WTC11 (cell line): ENCODE results near the gene SNAP47. TPM values are rescaled to one million over a fixed set of nuclear protein-coding genes. Genes with fewer than 3 reads are reported as not detected.

Source experiments
- ARID4B ChIP-seq: sonication (generic); formaldehyde crosslinking; IDR thresholded peaks from 2 replicates; pipeline ENCODE4 v1.8.0; 2023; ENCODE audit warnings: missing genetic modification reagents, mild to moderate bottlenecking, borderline replicate concordance
- ATF1 ChIP-seq: sonication (generic); formaldehyde crosslinking; IDR thresholded peaks from 2 replicates; pipeline ENCODE4 v1.8.1; 2023; ENCODE audit warnings: mild to moderate bottlenecking, moderate library complexity, missing genetic modification reagents
- E2F5 ChIP-seq: sonication (generic); formaldehyde crosslinking; IDR thresholded peaks from 2 replicates; pipeline ENCODE4 v1.8.1; 2022; ENCODE audit warnings: mild to moderate bottlenecking, moderate library complexity, missing genetic modification reagents
- FOXP1 ChIP-seq: sonication (generic); formaldehyde crosslinking; IDR thresholded peaks from 2 replicates; pipeline ENCODE4 v1.8.0; 2022; ENCODE audit warnings: missing genetic modification reagents, mild to moderate bottlenecking, moderate library complexity, borderline replicate concordance
- GABPB1 ChIP-seq: sonication (generic); formaldehyde crosslinking; IDR thresholded peaks from 2 replicates; pipeline ENCODE4 v1.8.1; 2023; ENCODE audit warnings: mild to moderate bottlenecking, missing genetic modification reagents
- GTF2I ChIP-seq: fragments of 250-450 bp; sonication (Bioruptor Pico); conservative IDR thresholded peaks from 2 replicates; pipeline ENCODE4 v1.4.0; 2021; ENCODE audit warnings: mild to moderate bottlenecking
- IRF2 ChIP-seq: sonication (generic); formaldehyde crosslinking; IDR thresholded peaks from 2 replicates; pipeline ENCODE4 v1.8.0; 2022; ENCODE audit warnings: low read depth, missing genetic modification reagents, borderline replicate concordance
- MAX ChIP-seq: sonication (generic); formaldehyde crosslinking; IDR thresholded peaks from 2 replicates; pipeline ENCODE4 v1.8.0; 2022; ENCODE audit warnings: mild to moderate bottlenecking, missing genetic modification reagents
- NFE2L1 ChIP-seq: sonication (generic); formaldehyde crosslinking; IDR thresholded peaks from 2 replicates; pipeline ENCODE4 v1.8.1; 2023; ENCODE audit warnings: missing genetic modification reagents
- PRDM15 ChIP-seq: sonication (generic); formaldehyde crosslinking; IDR thresholded peaks from 2 replicates; pipeline ENCODE4 v1.8.0; 2022; ENCODE audit warnings: missing genetic modification reagents
- STAT6 ChIP-seq: sonication (generic); formaldehyde crosslinking; conservative IDR thresholded peaks from 2 replicates; pipeline ENCODE4 v1.8.1; 2023; ENCODE audit warnings: mild to moderate bottlenecking, low read depth, missing genetic modification reagents, moderate library complexity
- TEAD1 ChIP-seq: sonication (generic); formaldehyde crosslinking; IDR thresholded peaks from 2 replicates; pipeline ENCODE4 v1.8.0; 2022; ENCODE audit warnings: mild to moderate bottlenecking, missing genetic modification reagents
- TEAD4 ChIP-seq: sonication (generic); formaldehyde crosslinking; IDR thresholded peaks from 2 replicates; pipeline ENCODE4 v1.8.0; 2022; ENCODE audit warnings: mild to moderate bottlenecking, missing genetic modification reagents
- TP53 ChIP-seq: sonication (generic); formaldehyde crosslinking; IDR thresholded peaks from 2 replicates; pipeline ENCODE4 v1.8.1; 2023; ENCODE audit warnings: mild to moderate bottlenecking, missing genetic modification reagents
- USF2 ChIP-seq: sonication (generic); formaldehyde crosslinking; IDR thresholded peaks from 2 replicates; pipeline ENCODE4 v1.8.1; 2023; ENCODE audit warnings: mild to moderate bottlenecking, missing genetic modification reagents, moderate library complexity
- ZBTB21 ChIP-seq: sonication (generic); formaldehyde crosslinking; IDR thresholded peaks from 2 replicates; pipeline ENCODE4 v1.8.1; 2023; ENCODE audit warnings: mild to moderate bottlenecking, missing genetic modification reagents, borderline replicate concordance
- ZNF281 ChIP-seq: sonication (generic); formaldehyde crosslinking; IDR thresholded peaks from 2 replicates; pipeline ENCODE4 v1.8.0; 2023; ENCODE audit warnings: mild to moderate bottlenecking, missing genetic modification reagents
- ZNF416 ChIP-seq: fragments of 250-450 bp; sonication (Bioruptor Pico); IDR thresholded peaks from 2 replicates; pipeline ENCODE4 v1.9.0; 2021; ENCODE audit warnings: mild to moderate bottlenecking, inconsistent platforms
- ZNF425 ChIP-seq: fragments of 250-450 bp; sonication (Bioruptor Pico); conservative IDR thresholded peaks from 2 replicates; pipeline ENCODE4 v1.9.0; 2021; ENCODE audit warnings: mild to moderate bottlenecking
- ZNF671 ChIP-seq: fragments of 250-450 bp; sonication (Bioruptor Pico); IDR thresholded peaks from 2 replicates; pipeline ENCODE4 v1.8.0; 2021; ENCODE audit warnings: mild to moderate bottlenecking
- total RNA-seq: library from RNA; stranded (reverse); gene quantifications from 3 replicates; pipeline ENCODE4 v1.2.3, GENCODE V29; 2021

The SNAP47 gene
- total RNA-seq, 1 experiment from 2014 or later, result 50.8 TPM

- TF ChIP-seq IRF2 (CRISPR knock-in tag), result no peak
- TF ChIP-seq PRDM15 (CRISPR knock-in tag), result no peak
- TF ChIP-seq FOXP1 (CRISPR knock-in tag), result peak; percentile 74; the same call in 1 of the 2 replicates
- 0 out of 2 replicates have a peak, but pooled peaks have one; percentile 49 for TF ChIP-seq TEAD4 (CRISPR knock-in tag)
- TF ChIP-seq ZNF416, result no peak
- no peak; the same call in 1 of the 2 replicates for TF ChIP-seq ARID4B (CRISPR knock-in tag)
- peak; percentile 81 for TF ChIP-seq MAX (CRISPR knock-in tag)
- peak; percentile 81 for TF ChIP-seq E2F5 (CRISPR knock-in tag)
- TF ChIP-seq USF2 (CRISPR knock-in tag), result peak; percentile 61
- TF ChIP-seq ZNF671, result no peak
- TF ChIP-seq ZBTB21 (CRISPR knock-in tag), result peak; percentile 95
- peak; percentile 93 for TF ChIP-seq TP53 (CRISPR knock-in tag)
- TF ChIP-seq NFE2L1 (CRISPR knock-in tag), result peak; percentile 87; the same call in 1 of the 2 replicates
- peak; percentile 62 for TF ChIP-seq TEAD1 (CRISPR knock-in tag)
- no peak for TF ChIP-seq ZNF425 (CRISPR knock-in tag)
- TF ChIP-seq ATF1 (CRISPR knock-in tag), result peak; percentile 84
- TF ChIP-seq ZNF281 (CRISPR knock-in tag), result peak; percentile 78; the same call in 1 of the 2 replicates
- peak; percentile 89; the same call in 1 of the 2 replicates for TF ChIP-seq STAT6
- TF ChIP-seq GABPB1, result peak; percentile 97
- TF ChIP-seq GTF2I, result no peak
These were observed at the start of gene SNAP47, which contains the start of gene JMJD4 (continued) for GRCh38 chr1:227734856-227735538.
